ENCODE measurements around the gene NDUFB2. TPM values are rescaled to one million over a fixed set of nuclear protein-coding genes. Genes with fewer than 3 reads are reported as not detected.
"Not testable (repeated sequence)": the region's sequence is repeated elsewhere in the genome, so short reads cannot be mapped to it uniquely, and the experiment has no call there.

Gene NDUFB2
- total and polyA plus RNA-seq, 5 donors from 2014 or later: 91.5 to 529 (median 408) TPM

DNA sequence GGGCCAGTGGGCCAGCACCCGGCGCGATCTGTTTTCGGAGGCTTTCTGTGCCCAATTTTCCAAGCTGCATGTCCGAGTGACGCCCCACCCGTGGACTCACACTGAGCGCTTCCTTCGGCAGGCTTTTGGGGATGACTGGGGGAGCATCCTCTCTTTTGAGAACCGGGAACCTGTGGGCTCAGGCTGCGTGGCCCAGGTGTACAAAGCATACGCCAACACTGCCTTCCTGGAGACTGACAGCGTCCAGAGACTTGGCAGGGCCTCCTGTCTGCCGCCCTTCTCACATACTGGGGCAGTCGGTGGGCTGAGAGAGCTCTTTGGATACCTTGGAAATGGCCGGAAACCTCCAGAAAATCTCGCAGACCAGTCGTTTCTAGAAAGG, 22.7 kb upstream of the NDUFB2 start:
- no peaks in the 10 kb centered on the region for H3K9me3 ChIP-seq (ENCODE audit: control insufficient read depth in 2 of 2, low read length in 2 of 2)
- peak overlapping the region; percentile 74 for H3K27ac ChIP-seq (ENCODE audit: insufficient read depth, low read length, poor library complexity, severe bottlenecking)
- H3K9me3 Mint-ChIP-seq: no peaks in the 10 kb centered on the region
- H3K4me1 Mint-ChIP-seq: peaks cover 0 to 47% (median 35%) of the 10 kb centered on the region in 4 donors
- H3K4me1 ChIP-seq (ENCODE audit: control insufficient read depth, insufficient read depth, low read length, poor library complexity, severe bottlenecking): peaks cover 22% of the 10 kb centered on the region
- no peaks in the 10 kb centered on the region for H3K27me3 ChIP-seq (ENCODE audit: control insufficient read depth, insufficient read depth, low read length)
- peak overlapping the region; percentile 14 to 90 (median 86) for H3K27ac Mint-ChIP-seq
- DNase-seq: no peak
- H3K36me3 ChIP-seq (ENCODE audit: control insufficient read depth, insufficient read depth, low read length): peaks cover 1% of the 10 kb centered on the region
- no peak for ATAC-seq (ENCODE audit: low read depth in 2 of 2)
- peak overlapping the region; percentile 55 for H3K4me3 ChIP-seq (ENCODE audit: low read depth, low read length)
- H3K36me3 Mint-ChIP-seq: peaks cover 14% of the 10 kb centered on the region
- peaks cover 6% of the 10 kb centered on the region for H3K27me3 Mint-ChIP-seq
- peak overlapping the region; percentile 87 to 95 (median 90) for H3K4me3 Mint-ChIP-seq

DNA sequence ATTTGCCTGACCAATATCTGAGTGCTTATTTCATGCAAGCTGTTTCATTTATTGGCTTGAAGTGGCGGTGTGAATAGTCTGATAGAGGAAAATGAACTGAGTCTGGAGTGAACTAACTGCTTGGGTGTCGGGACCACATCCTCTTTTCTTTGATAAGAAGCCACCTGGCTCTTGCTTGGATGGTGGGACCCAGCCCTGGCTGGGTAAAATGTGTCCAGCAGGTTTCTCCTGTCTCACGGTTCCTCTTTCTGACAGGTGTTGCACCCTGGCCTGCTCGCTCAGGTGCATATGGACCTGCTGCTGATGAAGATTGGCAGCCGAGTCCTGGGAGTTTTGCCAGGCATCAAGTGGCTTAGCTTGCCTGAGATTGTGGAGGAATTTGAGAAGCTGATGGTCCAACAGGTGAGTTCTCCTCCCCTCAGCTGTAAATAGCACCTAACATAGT, 22.1 kb upstream of the NDUFB2 start:
- H3K4me3 Mint-ChIP-seq: peak overlapping the region; percentile 87 to 91 (median 90)
- peak overlapping the region; percentile 55 for H3K4me3 ChIP-seq (ENCODE audit: low read depth, low read length)
- peaks cover 0 to 49% (median 35%) of the 10 kb centered on the region in 4 donors for H3K4me1 Mint-ChIP-seq
- ATAC-seq (ENCODE audit: low read depth in 2 of 2): no peak
- no peaks in the 10 kb centered on the region for H3K9me3 Mint-ChIP-seq
- no peaks in the 10 kb centered on the region for H3K9me3 ChIP-seq (ENCODE audit: control insufficient read depth in 2 of 2, low read length in 2 of 2)
- H3K4me1 ChIP-seq (ENCODE audit: control insufficient read depth, insufficient read depth, low read length, poor library complexity, severe bottlenecking): peaks cover 22% of the 10 kb centered on the region
- H3K27me3 Mint-ChIP-seq: peaks cover 4% of the 10 kb centered on the region
- peak overlapping the region; percentile 74 for H3K27ac ChIP-seq (ENCODE audit: insufficient read depth, low read length, poor library complexity, severe bottlenecking)
- peak overlapping the region in 2 of 3 donors; percentile 85 to 86 for H3K27ac Mint-ChIP-seq
- H3K27me3 ChIP-seq (ENCODE audit: control insufficient read depth, insufficient read depth, low read length): no peaks in the 10 kb centered on the region
- H3K36me3 ChIP-seq (ENCODE audit: control insufficient read depth, insufficient read depth, low read length): peaks cover 8% of the 10 kb centered on the region
- H3K36me3 Mint-ChIP-seq: peaks cover 18% of the 10 kb centered on the region
- no peak for DNase-seq

DNA sequence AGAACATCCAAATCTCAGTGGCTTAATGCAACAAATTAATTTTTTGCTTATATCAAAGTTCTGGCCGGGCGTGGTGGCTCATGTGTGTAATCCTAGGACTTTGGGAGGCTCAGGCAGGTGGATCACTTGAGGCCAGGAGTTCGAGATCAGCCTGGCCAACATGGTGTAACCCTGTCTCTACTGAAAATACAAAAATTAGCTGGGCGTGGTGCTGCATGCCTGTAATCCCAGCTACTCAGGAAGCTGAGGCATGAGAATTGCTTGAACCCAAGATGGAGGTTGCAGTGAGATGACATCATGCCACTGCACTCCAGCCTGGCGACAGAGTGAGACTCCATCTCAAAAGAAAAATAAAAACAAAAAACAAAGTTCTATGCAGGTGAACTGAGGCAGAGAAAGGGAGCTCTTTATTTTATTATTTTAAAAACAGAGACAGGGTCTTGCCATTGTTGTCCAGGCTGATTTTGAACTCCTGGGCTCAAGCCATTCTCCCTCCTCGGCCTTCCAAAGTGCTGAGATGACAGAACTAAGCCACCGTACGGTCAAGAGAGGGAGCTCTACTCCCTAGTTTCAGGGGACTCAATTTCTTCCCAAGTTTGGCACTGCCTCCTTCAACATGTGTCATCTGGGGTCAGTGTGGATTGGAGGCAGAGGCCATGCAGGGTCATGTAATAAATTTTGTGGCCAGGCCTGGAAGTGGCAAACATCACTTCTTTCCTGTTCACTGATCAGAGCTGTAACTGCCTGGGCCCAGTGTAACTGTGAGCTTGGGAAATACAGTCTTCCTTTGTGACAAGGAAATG, 21.4 kb upstream of the NDUFB2 start:
- Histone ChIP-seq H3K4me3 (ENCODE audit: low read depth, low read length) (no peak overlapping the region), H3K27me3 (ENCODE audit: control insufficient read depth, insufficient read depth, low read length) (no peaks in the 10 kb centered on the region), H3K36me3 (ENCODE audit: control insufficient read depth, insufficient read depth, low read length) (peaks cover 8% of the 10 kb centered on the region), H3K9me3 (ENCODE audit: control insufficient read depth in 2 of 2, low read length in 2 of 2) (no peaks in the 10 kb centered on the region), H3K4me1 (ENCODE audit: control insufficient read depth, insufficient read depth, low read length, poor library complexity, severe bottlenecking) (peaks cover 22% of the 10 kb centered on the region), H3K27ac (ENCODE audit: insufficient read depth, low read length, poor library complexity, severe bottlenecking) (no peak overlapping the region)
- Mint-ChIP-seq H3K27me3 (no peaks in the 10 kb centered on the region), H3K36me3 (peaks cover 19% of the 10 kb centered on the region), H3K4me1 (peaks cover 0 to 49% (median 35%) of the 10 kb centered on the region in 4 donors), H3K9me3 (no peaks in the 10 kb centered on the region), H3K4me3 (peak overlapping the region; percentile 87 to 91 (median 90)), H3K27ac (peak overlapping the region; percentile 26 to 86 (median 83))
- ATAC-seq (ENCODE audit: low read depth in 2 of 2): no peak
- DNase-seq: no peak

DNA sequence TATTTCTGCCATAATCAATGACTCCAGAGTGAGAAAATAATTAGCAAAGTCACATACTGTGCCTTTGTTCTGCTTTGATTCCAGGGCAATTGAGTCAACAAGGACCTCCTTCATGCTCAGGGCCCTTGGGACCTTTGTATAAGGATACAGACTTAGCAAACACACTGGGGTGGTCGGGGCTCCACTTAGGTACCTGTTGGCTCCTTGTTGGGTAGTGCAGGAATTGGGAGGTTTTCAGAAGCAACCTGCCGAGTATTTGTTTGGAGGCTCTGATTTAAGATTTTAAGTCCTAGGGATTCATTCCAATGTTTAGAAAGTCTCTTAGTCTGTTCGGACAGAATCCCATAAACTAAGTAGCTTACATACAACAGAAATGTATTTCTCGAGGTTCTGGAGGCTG, 20.8 kb upstream of the NDUFB2 start:
- H3K4me1 ChIP-seq (ENCODE audit: control insufficient read depth, insufficient read depth, low read length, poor library complexity, severe bottlenecking): peaks cover 22% of the 10 kb centered on the region
- no peak for ATAC-seq (ENCODE audit: low read depth in 2 of 2)
- peaks cover 11% of the 10 kb centered on the region for H3K36me3 ChIP-seq (ENCODE audit: control insufficient read depth, insufficient read depth, low read length)
- no peak overlapping the region for H3K27ac ChIP-seq (ENCODE audit: insufficient read depth, low read length, poor library complexity, severe bottlenecking)
- Mint-ChIP-seq H3K27me3 (no peaks in the 10 kb centered on the region), H3K9me3 (no peaks in the 10 kb centered on the region), H3K4me1 (peaks cover 0 to 49% (median 35%) of the 10 kb centered on the region in 4 donors), H3K36me3 (peaks cover 24% of the 10 kb centered on the region), H3K4me3 (peak overlapping the region in 2 of 4 donors; percentile 87 to 90), H3K27ac (peak overlapping the region in 2 of 3 donors; percentile 26 to 86)
- DNase-seq: no peak
- H3K4me3 ChIP-seq (ENCODE audit: low read depth, low read length): no peak overlapping the region
- no peaks in the 10 kb centered on the region for H3K27me3 ChIP-seq (ENCODE audit: control insufficient read depth, insufficient read depth, low read length)
- no peaks in the 10 kb centered on the region for H3K9me3 ChIP-seq (ENCODE audit: control insufficient read depth in 2 of 2, low read length in 2 of 2)

DNA sequence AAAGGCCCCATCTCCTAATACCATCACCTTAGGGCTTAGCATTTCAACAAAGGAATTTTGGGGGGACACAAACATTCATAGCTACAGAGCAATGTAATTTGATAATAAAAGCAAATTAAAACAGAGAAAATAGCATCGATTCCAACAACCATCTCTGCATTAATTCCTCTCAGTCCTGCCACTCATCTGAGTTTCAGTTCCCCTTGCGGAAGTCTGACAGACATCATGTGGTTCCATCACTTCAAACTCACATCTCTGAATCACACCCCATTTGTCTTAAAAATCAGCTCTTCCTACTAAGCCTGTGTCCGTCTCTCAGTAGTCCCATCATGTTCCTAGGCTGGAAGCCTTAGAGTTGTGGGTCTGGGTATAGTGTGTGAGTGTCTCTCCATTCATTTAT, 20.2 kb upstream of the NDUFB2 start:
- DNase-seq (no peak), ATAC-seq (ENCODE audit: low read depth in 2 of 2) (no peak)
- Histone ChIP-seq H3K4me3 (ENCODE audit: low read depth, low read length) (no peak overlapping the region), H3K36me3 (ENCODE audit: control insufficient read depth, insufficient read depth, low read length) (peaks cover 15% of the 10 kb centered on the region), H3K27me3 (ENCODE audit: control insufficient read depth, insufficient read depth, low read length) (no peaks in the 10 kb centered on the region), H3K27ac (ENCODE audit: insufficient read depth, low read length, poor library complexity, severe bottlenecking) (no peak overlapping the region), H3K4me1 (ENCODE audit: control insufficient read depth, insufficient read depth, low read length, poor library complexity, severe bottlenecking) (peaks cover 22% of the 10 kb centered on the region), H3K9me3 (ENCODE audit: control insufficient read depth in 2 of 2, low read length in 2 of 2) (no peaks in the 10 kb centered on the region)
- H3K4me3 Mint-ChIP-seq: peak overlapping the region in 2 of 4 donors; percentile 43 to 90
- peak overlapping the region in 1 of 3 donors; percentile 49 for H3K27ac Mint-ChIP-seq
- H3K36me3 Mint-ChIP-seq: peaks cover 28% of the 10 kb centered on the region
- H3K4me1 Mint-ChIP-seq: peaks cover 0 to 49% (median 36%) of the 10 kb centered on the region in 4 donors
- no peaks in the 10 kb centered on the region for H3K27me3 Mint-ChIP-seq
- no peaks in the 10 kb centered on the region for H3K9me3 Mint-ChIP-seq

DNA sequence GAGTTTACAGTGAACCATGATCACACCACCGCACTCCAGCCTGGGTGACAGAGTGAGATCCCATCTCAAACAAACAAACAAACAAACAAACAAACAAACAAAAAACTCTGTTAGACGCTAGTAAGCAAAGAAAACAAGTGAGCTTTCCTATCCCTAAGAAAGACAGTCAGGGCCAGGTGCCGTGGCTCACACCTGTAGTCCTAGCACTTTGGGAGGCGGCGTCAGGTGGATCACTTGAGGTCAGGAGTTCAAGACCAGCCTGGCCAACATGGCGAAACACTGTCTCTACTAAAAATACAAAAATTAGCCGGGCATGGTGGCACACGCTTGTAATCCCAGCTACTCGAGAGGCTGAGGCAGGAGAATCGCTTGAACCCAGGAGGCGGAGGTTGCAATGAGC, 19.6 kb upstream of the NDUFB2 start:
- H3K9me3 Mint-ChIP-seq; H3K4me3 ChIP-seq (ENCODE audit: low read depth, low read length); H3K9me3 ChIP-seq (ENCODE audit: control insufficient read depth in 2 of 2, low read length in 2 of 2); H3K27me3 Mint-ChIP-seq; H3K27ac ChIP-seq (ENCODE audit: insufficient read depth, low read length, poor library complexity, severe bottlenecking); DNase-seq; ATAC-seq (ENCODE audit: low read depth in 2 of 2); H3K27me3 ChIP-seq (ENCODE audit: control insufficient read depth, insufficient read depth, low read length): not testable (repeated sequence)
- H3K36me3 Mint-ChIP-seq: peaks cover 30% of the 10 kb centered on the region
- peaks cover 0 to 48% (median 33%) of the 10 kb centered on the region in 4 donors for H3K4me1 Mint-ChIP-seq
- Histone ChIP-seq H3K4me1 (ENCODE audit: control insufficient read depth, insufficient read depth, low read length, poor library complexity, severe bottlenecking) (peaks cover 22% of the 10 kb centered on the region), H3K36me3 (ENCODE audit: control insufficient read depth, insufficient read depth, low read length) (peaks cover 20% of the 10 kb centered on the region)
- peak overlapping the region in 1 of 4 donors; percentile 43 for H3K4me3 Mint-ChIP-seq
- peak overlapping the region in 1 of 3 donors; percentile 49 for H3K27ac Mint-ChIP-seq

DNA sequence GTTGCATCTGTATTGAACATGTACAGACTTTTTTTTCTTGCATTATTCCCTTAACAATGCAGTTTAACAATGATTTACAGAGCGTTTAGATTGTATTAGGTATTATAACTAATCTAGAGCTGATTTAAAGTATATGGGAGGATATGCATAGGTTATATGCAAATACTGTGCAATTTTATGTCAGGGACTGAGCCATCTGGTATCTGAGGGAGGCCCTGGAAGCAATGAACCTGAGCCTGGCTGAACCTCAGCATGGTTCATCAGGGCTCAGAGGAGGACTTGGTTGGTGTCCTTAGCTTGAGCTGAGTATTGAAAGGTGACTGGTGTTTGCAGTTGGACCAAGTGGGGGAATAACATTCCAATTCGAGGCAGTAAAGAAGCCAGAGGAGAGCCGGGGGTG, 19.0 kb upstream of the NDUFB2 start:
- Histone ChIP-seq H3K4me3 (ENCODE audit: low read depth, low read length) (no peak overlapping the region), H3K27ac (ENCODE audit: insufficient read depth, low read length, poor library complexity, severe bottlenecking) (no peak overlapping the region), H3K36me3 (ENCODE audit: control insufficient read depth, insufficient read depth, low read length) (peaks cover 20% of the 10 kb centered on the region), H3K9me3 (ENCODE audit: control insufficient read depth in 2 of 2, low read length in 2 of 2) (no peaks in the 10 kb centered on the region), H3K4me1 (ENCODE audit: control insufficient read depth, insufficient read depth, low read length, poor library complexity, severe bottlenecking) (peaks cover 17% of the 10 kb centered on the region), H3K27me3 (ENCODE audit: control insufficient read depth, insufficient read depth, low read length) (no peaks in the 10 kb centered on the region)
- Mint-ChIP-seq H3K4me3 (no peak overlapping the region), H3K27me3 (no peaks in the 10 kb centered on the region), H3K9me3 (no peaks in the 10 kb centered on the region), H3K4me1 (peaks cover 0 to 43% (median 29%) of the 10 kb centered on the region in 4 donors), H3K36me3 (peaks cover 34% of the 10 kb centered on the region), H3K27ac (peak overlapping the region in 2 of 3 donors; percentile 70 to 94)
- ATAC-seq (ENCODE audit: low read depth in 2 of 2): no peak
- DNase-seq: no peak

All from CD4-positive, CD25-positive, alpha-beta regulatory T cell (primary cell).